Effector CD4-positive, alpha-beta T cell (primary cell): ENCODE data around the gene PARP6.
"Not testable (repeated sequence)": the region's sequence is repeated elsewhere in the genome, so short reads cannot be mapped to it uniquely, and the experiment has no call there.

Experiments
- DNase-seq: peaks from one replicate; pipeline ENCODE4 v3.0.0-alpha.2; 2020

Gene PARP6

DNA sequence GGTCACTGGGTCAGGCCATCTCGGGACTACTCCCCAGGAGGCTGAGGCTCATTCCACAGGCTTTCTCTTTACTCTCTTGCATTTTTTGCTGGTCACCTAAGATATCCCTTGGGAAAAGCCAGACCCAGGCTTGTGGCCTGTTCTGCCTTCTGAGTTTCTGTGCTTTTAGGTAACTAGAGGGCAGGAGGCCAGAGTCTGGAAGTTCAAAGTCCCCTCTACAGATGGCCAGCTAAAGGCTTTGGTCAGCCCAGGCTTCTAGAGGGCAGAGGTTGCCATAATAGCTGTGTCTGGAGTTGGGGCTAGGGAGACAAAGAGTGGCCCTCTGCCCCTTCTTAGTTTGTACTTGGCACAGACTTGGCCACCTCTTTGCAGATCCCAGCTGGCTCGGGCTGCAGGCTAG lies 8.4 kb upstream of the PARP6 start:
- no peak for DNase-seq

DNA sequence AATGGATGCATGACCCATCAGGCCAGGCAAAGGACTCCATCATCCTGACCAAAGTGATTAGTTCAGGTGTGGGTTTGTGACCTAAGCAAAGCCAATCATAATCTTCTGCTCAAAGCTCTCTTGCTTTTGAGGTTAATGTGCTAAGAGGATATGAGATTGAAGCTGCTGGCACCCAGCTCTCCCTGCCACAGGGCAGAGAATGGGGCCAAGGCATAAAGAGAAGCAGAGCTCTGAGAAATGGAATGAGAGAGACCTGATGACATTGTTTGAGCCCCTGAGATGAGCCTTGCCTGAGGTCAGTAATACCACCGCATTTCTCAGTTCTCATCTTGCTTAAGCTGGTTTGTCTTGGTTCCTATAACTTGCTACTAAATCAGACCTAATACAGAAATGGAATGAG lies 6.4 kb upstream of the PARP6 start:
- no peak for DNase-seq

DNA sequence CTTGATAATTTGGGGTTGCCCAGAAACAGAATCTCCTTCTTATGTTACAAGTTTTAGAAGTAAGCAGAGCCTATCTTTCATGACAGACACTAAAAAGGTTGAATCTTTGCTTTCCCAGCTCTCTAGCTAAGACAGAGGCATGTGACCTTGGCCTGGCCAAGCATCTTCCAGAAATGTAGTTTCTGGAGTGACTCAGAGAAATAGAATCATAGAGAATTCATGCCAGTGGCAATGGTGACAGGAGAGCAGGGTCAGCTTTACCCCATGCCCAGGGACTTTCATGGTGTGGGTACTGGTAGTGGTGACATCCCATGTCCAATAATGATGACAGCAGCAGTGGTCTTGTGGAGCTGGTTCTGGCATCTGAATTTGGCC lies 4.0 kb upstream of the PARP6 start:
- DNase-seq = no peak

DNA sequence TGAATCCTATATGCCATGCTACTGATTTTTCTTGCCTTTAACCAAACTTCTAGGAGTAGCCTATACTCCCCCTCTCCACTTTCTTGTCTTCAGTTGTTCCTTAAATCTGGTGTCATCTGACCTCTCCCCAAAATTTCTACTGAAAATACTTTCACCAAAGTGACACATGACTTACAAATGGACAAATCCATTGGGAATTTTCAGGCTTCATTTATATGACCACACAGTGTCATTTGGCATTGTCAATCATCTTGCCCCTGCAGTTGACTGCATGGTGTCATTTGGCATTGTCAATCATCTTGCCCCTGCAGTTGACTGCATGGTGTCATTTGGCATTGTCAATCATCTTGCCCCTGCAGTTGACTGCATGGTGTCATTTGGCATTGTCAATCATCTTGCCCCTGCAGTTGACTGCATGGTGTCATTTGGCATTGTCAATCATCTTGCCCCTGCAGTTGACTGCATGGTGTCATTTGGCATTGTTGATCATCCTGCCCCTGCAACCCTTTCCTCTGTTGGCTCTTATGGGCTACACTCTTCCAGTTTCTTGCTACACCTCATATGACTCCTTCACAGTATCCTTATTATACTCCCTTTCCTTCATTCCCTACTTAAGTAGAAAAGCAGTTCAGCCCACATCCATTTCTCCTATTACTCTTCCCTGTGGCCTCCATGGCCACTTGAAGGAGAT lies 3.4 kb upstream of the PARP6 start:
- not testable (repeated sequence) for DNase-seq

- no peak for DNase-seq
These were observed 621 bp upstream of the PARP6 start for GRCh38 chr15:72272997-72273352.

DNA sequence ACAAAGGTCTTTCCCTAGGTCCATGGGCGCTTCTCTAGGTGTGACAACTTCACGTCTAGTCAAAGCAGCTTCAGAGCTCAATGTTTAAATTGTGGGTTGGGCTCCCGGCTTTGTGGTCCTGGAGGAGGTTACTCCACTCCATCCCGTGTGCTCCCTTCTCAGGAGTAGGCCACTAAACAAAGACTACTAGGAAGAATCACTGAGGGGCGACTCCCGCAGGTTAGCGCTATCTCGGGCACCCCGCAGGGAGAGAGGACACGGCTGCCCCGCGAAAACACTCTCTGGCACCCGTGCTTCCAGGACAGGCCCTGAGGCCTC lies 500 bp downstream of the PARP6 start:
- DNase-seq = no peak

DNA sequence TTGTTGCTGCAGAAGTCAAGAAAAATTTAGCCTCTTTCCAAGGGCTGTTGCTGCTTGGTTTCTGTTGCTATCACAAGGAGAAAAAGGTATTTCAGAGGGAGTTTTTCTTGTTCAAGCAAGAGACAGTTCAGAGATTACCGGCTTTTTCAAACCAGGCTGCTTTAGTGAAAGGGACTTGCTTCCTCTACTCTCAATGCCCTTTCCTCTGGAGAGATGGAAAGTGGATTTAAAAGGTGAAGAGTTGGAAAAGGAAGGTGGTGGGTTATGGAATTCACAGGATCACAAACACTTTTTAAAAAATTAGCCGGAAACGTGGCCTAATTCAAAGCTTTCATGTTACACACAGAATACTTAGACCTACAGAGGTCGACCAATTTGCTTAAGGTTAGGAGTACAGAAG lies 1.1 kb downstream of the PARP6 start:
- DNase-seq = no peak

GRCh38 chr15:72269739-72270138 lies 2.6 kb downstream of the PARP6 start:
- no peak for DNase-seq

DNA sequence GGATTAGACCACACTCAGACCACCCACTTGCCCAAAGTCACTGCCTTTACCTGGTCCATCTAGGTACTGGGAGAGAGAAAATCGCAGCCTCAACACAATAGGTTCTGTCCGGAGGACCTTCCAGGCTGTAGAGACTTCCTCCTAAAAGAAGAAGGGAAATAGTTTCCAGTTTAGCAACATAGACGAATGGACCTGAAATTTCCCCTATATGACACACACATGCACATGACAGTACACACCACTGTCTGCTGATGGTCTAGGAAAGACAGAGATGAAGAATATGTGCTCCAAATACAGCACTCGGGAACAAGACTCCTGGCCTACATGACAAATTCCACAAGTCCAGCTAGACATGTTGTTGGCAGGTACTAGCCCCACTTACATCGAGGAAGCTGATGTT lies 7.3 kb downstream of the PARP6 start:
- no peak for DNase-seq

GRCh38 chr15:72252663-72253299 lies 19.6 kb downstream of the PARP6 start:
- no peak for DNase-seq

GRCh38 chr15:72249142-72249810 lies 23.1 kb downstream of the PARP6 start:
- no peak for DNase-seq

- no peak for DNase-seq
These were observed 23.8 kb downstream of the PARP6 start for GRCh38 chr15:72248514-72248913.

- DNase-seq = no peak
These were observed 29.5 kb downstream of the PARP6 start for GRCh38 chr15:72242775-72243370.

DNA sequence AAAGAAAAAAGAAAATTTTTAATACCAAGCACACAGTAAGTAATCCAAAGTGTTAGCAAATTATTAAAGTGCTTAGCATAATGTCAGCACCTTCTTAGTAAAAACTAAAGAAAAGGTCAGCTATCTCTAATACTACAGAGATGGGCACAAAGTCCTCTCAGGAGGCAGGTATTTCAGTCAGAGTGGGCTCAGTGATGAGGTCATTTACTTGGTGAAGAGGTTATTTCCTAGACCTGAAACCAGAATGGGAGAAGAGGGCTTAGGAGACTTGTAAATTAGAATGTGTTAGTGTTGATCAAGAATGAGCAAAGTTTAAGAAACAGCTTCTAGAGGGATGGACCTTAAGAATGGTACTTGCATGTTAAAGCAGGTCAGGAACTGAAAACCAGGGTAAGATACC lies 32.7 kb downstream of the PARP6 start:
- no peak for DNase-seq

DNA sequence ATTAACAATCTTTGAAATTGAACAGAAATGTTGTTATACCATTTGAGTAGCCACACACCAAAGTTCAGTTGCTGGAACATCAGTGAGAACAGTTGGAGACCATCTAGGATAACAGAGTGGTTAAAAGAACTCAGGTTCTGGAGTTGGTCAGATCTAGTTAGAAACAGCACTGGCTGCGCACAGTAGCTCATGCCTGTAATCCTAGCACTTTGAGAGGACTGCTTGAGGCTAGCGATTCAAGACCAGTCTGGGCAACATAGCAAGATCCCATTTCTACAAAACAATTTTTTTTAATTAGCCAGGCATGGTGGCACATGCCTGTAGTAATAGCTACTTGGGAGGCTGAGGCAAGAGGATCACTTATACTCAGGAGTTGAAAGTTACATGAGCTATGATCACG lies 33.8 kb downstream of the PARP6 start:
- DNase-seq = no peak

DNA sequence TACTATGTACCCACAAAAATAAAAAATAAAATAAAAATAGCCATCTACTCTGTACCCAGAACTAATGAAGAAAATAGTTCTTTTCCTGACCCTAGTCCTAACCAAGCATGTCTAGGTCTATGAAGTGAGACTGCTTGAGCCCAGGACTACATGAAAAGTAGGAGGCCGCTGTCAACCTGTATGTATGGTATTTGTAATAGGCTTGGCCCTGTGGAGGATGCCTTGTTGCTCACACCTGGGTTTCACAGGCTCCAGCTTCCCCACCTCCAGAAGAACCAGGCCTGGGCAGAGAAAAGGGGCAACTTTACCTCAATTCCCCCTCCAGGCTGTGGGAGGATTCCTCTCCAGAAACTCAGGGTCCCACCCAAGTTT lies 34.5 kb downstream of the PARP6 start:
- DNase-seq = no peak

DNA sequence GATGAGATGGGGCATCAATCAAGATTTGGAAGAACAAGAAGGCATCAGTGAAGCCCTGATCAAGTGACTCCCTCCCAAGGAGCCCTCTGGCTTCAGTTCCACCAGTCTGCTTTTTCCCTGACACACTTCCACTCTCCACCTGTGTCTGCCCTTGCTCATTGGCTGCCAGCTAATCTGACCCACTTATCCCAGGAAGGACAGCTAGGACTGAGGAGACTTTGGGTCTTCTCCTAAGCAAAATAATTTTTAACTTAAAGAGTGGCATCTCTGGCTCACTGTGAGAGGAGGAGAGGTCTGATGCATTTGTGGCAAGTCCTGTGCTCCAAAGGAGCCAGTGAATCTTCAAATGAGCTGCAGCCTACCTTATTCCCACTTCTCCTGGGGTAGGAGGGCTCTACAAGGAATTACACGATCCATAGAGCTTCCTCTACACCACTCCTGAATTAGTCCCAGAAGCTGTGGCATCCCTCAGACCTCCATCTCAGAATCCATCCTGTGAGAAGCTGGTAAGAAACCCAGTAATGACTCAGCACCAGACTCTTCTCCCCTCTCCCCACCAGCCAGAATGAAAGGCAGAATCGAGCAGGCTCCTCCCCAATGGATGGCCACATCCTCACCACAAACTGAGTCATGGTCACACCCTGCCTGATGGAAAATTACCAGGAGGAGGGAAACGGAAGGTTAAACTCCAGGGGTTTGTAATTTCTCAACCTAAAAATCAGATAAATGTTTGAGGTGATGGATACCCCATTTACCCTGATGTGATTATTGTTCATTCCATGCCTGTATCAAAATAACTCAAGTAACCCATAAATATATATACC lies 35.1 kb downstream of the PARP6 start:
- DNase-seq = peak; percentile 14

GRCh38 chr15:72236381-72237003 lies 35.9 kb downstream of the PARP6 start:
- no peak for DNase-seq

- no peak for DNase-seq
These were observed 37.1 kb downstream of the PARP6 start for GRCh38 chr15:72235298-72235697.

DNA sequence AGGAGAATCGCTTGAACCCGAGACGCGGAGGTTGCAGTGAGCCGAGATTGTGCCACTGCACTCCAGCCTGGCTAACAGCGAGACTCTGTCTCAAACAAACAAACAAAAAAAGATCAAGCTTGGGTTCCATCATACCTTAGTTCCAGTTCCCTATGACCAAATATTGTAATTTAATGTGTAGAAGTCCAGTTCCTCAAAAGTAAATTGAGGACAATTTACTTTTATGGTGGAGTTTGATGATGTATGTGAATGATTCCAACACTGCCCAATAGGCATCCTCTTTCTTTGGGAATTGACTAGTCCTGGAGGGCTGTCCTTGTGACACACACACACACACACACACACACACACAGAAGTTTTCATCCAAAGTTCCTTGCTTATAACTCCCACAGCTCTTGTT lies 38.6 kb downstream of the PARP6 start:
- no peak for DNase-seq

DNA sequence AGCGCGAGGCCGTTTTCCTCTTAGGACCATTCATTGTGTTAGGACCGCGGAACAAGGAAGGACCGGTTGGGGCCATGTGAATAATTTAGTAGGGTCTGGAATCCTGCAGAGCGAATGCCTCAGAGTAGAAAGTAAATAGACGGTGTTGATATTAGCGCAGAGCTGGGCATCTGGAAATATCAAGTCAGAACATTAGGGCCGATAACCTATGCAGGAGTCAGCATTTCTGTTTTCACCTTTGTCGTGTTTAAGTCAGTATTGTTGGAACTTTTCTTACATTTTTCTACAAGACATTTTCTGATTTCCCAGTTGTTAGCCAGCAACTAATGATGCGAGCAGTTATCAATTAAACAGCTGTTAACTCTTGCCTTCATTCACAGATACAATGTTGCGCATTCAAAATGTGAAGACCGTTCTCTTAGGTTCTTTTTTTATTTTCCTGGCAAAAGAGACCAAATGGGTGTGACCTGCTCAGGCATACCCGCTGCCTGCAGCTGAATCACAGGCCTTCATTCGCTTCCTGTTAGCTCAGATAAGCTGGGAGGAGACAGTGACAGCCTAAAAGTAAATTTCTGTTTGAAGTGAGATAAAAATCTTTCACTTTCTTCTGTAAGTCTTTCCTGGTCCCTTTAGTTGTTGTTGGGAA lies 40.4 kb downstream of the PARP6 start:
- DNase-seq = peak; percentile 60

- peak; percentile 85 for DNase-seq
These were observed 41.1 kb downstream of the PARP6 start, which contains the start of gene PKM for GRCh38 chr15:72231066-72231832. Gene PKM, minus strand, starts transcription at chr15:72231190. Its CDS starts 12,093 bp downstream, at chr15:72219097.
